Measurements from ENCODE around the gene APOB. TPM values are rescaled to one million over a fixed set of nuclear protein-coding genes. Genes with fewer than 3 reads are reported as not detected.

Gene APOB
- total and polyA plus RNA-seq, 2 of the 13 experiments (the other 11 are each of a cell fraction or from before 2014, with no cell fraction given): 1,569 to 2,515 TPM

- TF ChIP-seq GMEB1 (CRISPR knock-in tag; IDR thresholded peaks at IDR 0.05; ENCODE audit: borderline replicate concordance): no peak
- TF ChIP-seq TCF12 (IDR thresholded peaks at IDR 0.05): no peak
- no peak for TF ChIP-seq TCF12 (CRISPR knock-in tag; IDR thresholded peaks at IDR 0.05)
- no peak for TF ChIP-seq ZBTB37 (CRISPR knock-in tag; IDR thresholded peaks at IDR 0.05)
- TF ChIP-seq MXD3 (CRISPR knock-in tag; IDR thresholded peaks at IDR 0.05): no peak
- TF ChIP-seq FOXM1 (CRISPR knock-in tag; IDR thresholded peaks at IDR 0.05): no peak
- TF ChIP-seq ZNF276 (CRISPR knock-in tag; IDR thresholded peaks at IDR 0.05; ENCODE audit: low read depth): 0 out of 2 replicates have a peak, but pooled peaks have one; percentile 9
- no peak for TF ChIP-seq THAP9 (CRISPR knock-in tag; IDR thresholded peaks at IDR 0.05; ENCODE audit: borderline replicate concordance)
- no peak for TF ChIP-seq ELF1 (CRISPR knock-in tag; IDR thresholded peaks at IDR 0.05)
- no peak for TF ChIP-seq ZNF513 (CRISPR knock-in tag; conservative IDR thresholded peaks at IDR 0.05)
- TF ChIP-seq ASH2L (IDR thresholded peaks at IDR 0.05; ENCODE audit: insufficient read length, low read depth, low read length): no peak
- no peak for TF ChIP-seq PREB (CRISPR knock-in tag; IDR thresholded peaks at IDR 0.05)
- peak; percentile 25; the same call in 1 of the 2 replicates for TF ChIP-seq ZFY (CRISPR knock-in tag; IDR thresholded peaks at IDR 0.05)
- no peak for TF ChIP-seq ZBTB46 (CRISPR knock-in tag; IDR thresholded peaks at IDR 0.05; ENCODE audit: borderline replicate concordance)
These were observed 11.3 kb downstream of the APOB start (continued) for GRCh38 chr2:21032338-21033236.

Data from HepG2 (cell line).